GM12878 (cell line): ENCODE results near the gene S100A14. TPM values are rescaled to one million over a fixed set of nuclear protein-coding genes. Genes with fewer than 3 reads are reported as not detected.

Source experiments
- JUNB ChIP-seq: IDR thresholded peaks from 2 replicates; pipeline ENCODE4 v1.6.1; 2016; ENCODE audit warnings: antibody characterized with exemption, mild to moderate bottlenecking
- MYC ChIP-seq: IDR thresholded peaks from 2 replicates; pipeline ENCODE4 v1.6.1; 2011; ENCODE audit warnings: mild to moderate bottlenecking, low read length, moderate library complexity, inconsistent platforms; ENCODE audit not compliant: insufficient read depth, insufficient replicate concordance, insufficient read length, severe bottlenecking
- PRDM15 ChIP-seq: fragments of 450-650 bp; formaldehyde crosslinking; IDR thresholded peaks from 2 replicates; pipeline ENCODE4 v1.4.0; 2020; ENCODE audit warnings: mild to moderate bottlenecking, moderate library complexity
- RELA ChIP-seq: fragments of 450-650 bp; IDR thresholded peaks from 2 replicates; pipeline ENCODE4 v1.8.0; 2014; ENCODE audit warnings: borderline replicate concordance; ENCODE audit not compliant: partially characterized antibody
- SMARCA5 ChIP-seq: fragments of 450-650 bp; IDR thresholded peaks from 2 replicates; pipeline ENCODE4 v1.6.1; 2017; ENCODE audit warnings: mild to moderate bottlenecking
- ZNF207 ChIP-seq: fragments of 450-650 bp; IDR thresholded peaks from 2 replicates; pipeline ENCODE4 v1.6.1; 2014; ENCODE audit warnings: antibody characterized with exemption, mild to moderate bottlenecking, borderline replicate concordance
- polyA plus RNA-seq, 11 experiments: library from polyadenylated mRNA; depleted of rRNA in 4 of 11; unstranded in 6 of 11; stranded (reverse) in 5 of 11; fragments of >200 nt; fragmentation: Nextera tagmentation in 4 of 11; fragmentation: Illumina TruSeq in 1 of 11; extraction: Ambion mirVana in 4 of 11; extraction: Trizol in 1 of 11; gene quantifications; 1 replicate in 1 of 11; 2 replicates in 10 of 11; pipeline versions ENCODE4 v1.2.1 to v1.2.3, GENCODE V29; 2011 to 2016; ENCODE audit warnings: inconsistent platforms in 2 of 11, missing spikeins in 2 of 11, low read depth in 1 of 11
- total RNA-seq, 4 experiments: library from RNA; depleted of rRNA in 3 of 4; stranded (reverse); fragments of >200 nt in 3 of 4; fragmentation: Illumina TruSeq in 1 of 4; extraction: Trizol in 1 of 4; gene quantifications; 2 replicates each; pipeline versions ENCODE4 v1.2.1 to v1.2.3, GENCODE V29; 2013 to 2021
- TF ChIP-seq, protein P1 (sequence below): fragments of 450-650 bp; IDR thresholded peaks from 2 replicates; pipeline ENCODE4 v1.6.1; 2018; ENCODE audit warnings: borderline replicate concordance, mild to moderate bottlenecking; ENCODE audit not compliant: partially characterized antibody

Gene S100A14
- total and polyA plus RNA-seq, 10 of the 15 experiments (the other 5 are each of a cell fraction or from before 2014, with no cell fraction given), result 0.20 to 0.77 (median 0.45) TPM; not detected in 4

DNA sequence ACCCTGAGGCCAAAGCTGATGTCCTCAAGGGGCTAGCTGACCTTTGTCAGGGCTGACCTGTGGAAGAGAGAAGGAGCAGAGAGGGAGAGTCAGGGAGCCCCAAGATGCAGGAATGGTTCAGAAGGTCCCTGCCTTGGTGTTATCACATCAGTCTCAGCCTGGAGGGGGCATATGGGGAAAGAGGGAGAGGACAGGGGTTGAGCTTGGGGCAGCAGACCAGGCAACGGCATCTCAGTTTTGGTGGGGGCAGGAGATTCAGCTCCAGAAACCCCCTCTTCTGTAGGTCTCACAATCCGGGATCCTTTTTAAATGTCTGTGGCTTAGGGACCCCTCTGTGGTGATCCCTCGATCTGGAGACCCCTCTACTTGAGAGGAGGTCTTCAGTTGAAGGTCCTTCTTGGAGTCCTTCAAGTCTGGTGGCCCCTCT lies 10.4 kb upstream of the S100A14 start (continued):
- TF ChIP-seq, protein P1, sequence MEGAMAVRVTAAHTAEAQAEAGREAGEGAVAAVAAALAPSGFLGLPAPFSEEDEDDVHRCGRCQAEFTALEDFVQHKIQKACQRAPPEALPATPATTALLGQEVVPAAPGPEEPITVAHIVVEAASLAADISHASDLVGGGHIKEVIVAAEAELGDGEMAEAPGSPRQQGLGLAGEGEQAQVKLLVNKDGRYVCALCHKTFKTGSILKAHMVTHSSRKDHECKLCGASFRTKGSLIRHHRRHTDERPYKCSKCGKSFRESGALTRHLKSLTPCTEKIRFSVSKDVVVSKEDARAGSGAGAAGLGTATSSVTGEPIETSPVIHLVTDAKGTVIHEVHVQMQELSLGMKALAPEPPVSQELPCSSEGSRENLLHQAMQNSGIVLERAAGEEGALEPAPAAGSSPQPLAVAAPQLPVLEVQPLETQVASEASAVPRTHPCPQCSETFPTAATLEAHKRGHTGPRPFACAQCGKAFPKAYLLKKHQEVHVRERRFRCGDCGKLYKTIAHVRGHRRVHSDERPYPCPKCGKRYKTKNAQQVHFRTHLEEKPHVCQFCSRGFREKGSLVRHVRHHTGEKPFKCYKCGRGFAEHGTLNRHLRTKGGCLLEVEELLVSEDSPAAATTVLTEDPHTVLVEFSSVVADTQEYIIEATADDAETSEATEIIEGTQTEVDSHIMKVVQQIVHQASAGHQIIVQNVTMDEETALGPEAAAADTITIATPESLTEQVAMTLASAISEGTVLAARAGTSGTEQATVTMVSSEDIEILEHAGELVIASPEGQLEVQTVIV, result no peak
- TF ChIP-seq ZNF207 (no peak), SMARCA5 (no peak), PRDM15 (CRISPR knock-in tag) (no peak), RELA (no peak), MYC (no peak), JUNB (no peak)
- TF ChIP-seq, all 136 proteins: peak for 0
